ACC112 (cell line): Measurements from ENCODE around the gene RTL10.

Experiments used
- H2AFZ ChIP-seq: fragments of 200-600 bp; sonication (generic); one replicate; pipeline ENCODE4 v1.6.0; 2017; ENCODE audit warnings: antibody characterized with exemption, low read length; ENCODE audit not compliant: unreplicated experiment
- H3K27ac ChIP-seq: fragments of 200-600 bp; sonication (generic); 2 replicates; pipeline ENCODE4 v1.5.1; 2014; ENCODE audit warnings: low read depth, mild to moderate bottlenecking, antibody characterized with exemption, low read length, moderate library complexity
- H3K27me3 ChIP-seq: fragments of 200-600 bp; sonication (generic); 2 replicates; pipeline ENCODE4 v1.6.1; 2014; ENCODE audit warnings: mild to moderate bottlenecking, antibody characterized with exemption, low read length, moderate library complexity, mixed read lengths; ENCODE audit not compliant: insufficient read depth
- H3K36me3 ChIP-seq: fragments of 200-600 bp; sonication (generic); 2 replicates; pipeline ENCODE4 v1.6.1; 2016; ENCODE audit warnings: mild to moderate bottlenecking, antibody characterized with exemption, low read length, moderate library complexity, mixed read lengths; ENCODE audit not compliant: insufficient read depth
- H3K4me1 ChIP-seq: fragments of 200-600 bp; sonication (generic); one replicate; pipeline ENCODE4 v1.6.1; 2016; ENCODE audit warnings: low read length, mixed read lengths; ENCODE audit not compliant: insufficient read depth, unreplicated experiment, control insufficient read depth
- H3K4me3 ChIP-seq: fragments of 200-600 bp; sonication (generic); 2 replicates; pipeline ENCODE4 v1.5.1; 2014; ENCODE audit warnings: mild to moderate bottlenecking, low read depth, low read length
- H3K79me2 ChIP-seq: fragments of 200-600 bp; sonication (generic); one replicate; pipeline ENCODE4 v1.6.0; 2016; ENCODE audit warnings: low read length; ENCODE audit not compliant: control insufficient read depth, unreplicated experiment, insufficient read depth

RTL10 gene

GRCh38 chr22:19854778-19855503 lies at the start of gene RTL10, which contains the start of gene GNB1L:
Gene RTL10, minus strand, starts transcription at chr22:19854874. Its CDS starts 2,613 bp downstream, at chr22:19852261.
Gene GNB1L, minus strand, starts transcription at chr22:19854874. Its CDS starts 33,519 bp downstream, at chr22:19821355.
- H3K27me3 ChIP-seq: no peaks in the 10 kb centered on the region
- H2AFZ ChIP-seq: peak within 1 kb of the TSS; percentile 53
- H3K4me3 ChIP-seq: peak within 1 kb of the TSS; percentile 94
- H3K4me1 ChIP-seq: peaks cover 6% of the 10 kb centered on the region
- peaks cover 5% of the 10 kb centered on the region; the same call in 1 of the 2 replicates for H3K36me3 ChIP-seq
- H3K27ac ChIP-seq: peak within 1 kb of the TSS; percentile 87
- H3K79me2 ChIP-seq: peaks cover 52% of the 10 kb centered on the region

DNA sequence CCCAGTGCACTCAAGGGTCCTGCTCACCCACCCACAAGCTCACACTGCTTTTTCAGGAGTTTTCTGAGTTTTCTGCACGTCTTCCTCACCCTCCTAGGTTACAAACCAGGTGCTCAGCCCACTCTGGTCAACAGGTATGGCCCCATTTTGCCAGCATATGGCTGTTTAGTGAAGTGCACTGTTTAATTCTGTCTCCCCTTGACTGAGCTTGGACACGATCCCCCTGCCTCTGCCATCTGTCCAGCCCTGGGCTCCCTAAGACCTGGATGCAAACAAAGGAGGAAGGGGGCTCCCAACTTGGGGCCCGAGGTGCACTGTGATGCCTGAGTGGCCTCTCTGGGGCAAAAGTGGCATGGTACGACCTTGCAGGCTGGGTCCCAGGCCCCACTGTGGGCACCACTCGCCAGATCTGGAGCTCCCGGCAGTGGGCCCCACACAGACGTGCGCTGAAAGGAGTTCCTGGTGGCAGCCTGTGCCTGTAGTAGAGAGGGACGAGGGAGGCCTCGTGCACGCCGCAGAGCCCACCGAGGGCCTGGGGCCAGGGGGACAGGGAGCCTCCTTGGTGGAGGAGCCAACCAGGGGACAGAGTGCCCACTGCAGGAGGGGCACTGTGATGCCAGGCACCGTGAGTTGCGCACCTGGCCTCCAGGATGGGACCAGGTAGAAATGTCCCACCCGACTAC lies 49.6 kb upstream of the RTL10 start:
- Histone ChIP-seq H2AFZ (no peak overlapping the region), H3K36me3 (no peaks in the 10 kb centered on the region), H3K4me3 (no peak overlapping the region), H3K27ac (no peak overlapping the region), H3K79me2 (no peaks in the 10 kb centered on the region), H3K27me3 (no peaks in the 10 kb centered on the region), H3K4me1 (no peaks in the 10 kb centered on the region)

DNA sequence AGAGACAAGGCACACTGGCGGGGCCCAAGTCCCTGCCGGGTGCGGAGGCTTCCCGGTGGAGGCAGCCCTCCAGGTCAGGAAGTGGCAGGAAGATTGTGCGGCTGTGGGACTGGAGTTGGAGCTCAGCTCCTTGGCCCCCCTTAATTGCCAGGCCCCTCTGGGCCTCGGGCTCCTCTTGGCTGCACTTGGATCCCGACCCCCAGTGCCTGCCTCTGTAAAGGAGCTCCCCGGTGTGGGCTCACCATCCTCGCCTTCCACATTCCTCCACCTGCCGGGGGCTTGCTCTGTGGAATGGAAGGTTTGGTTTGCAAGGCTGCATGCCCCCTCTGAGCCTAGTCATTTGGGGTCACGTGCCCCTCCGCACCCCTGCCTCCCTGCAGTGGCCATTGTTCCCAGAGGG lies 48.8 kb upstream of the RTL10 start:
- Histone ChIP-seq H3K27ac (no peak overlapping the region), H2AFZ (no peak overlapping the region), H3K4me1 (no peaks in the 10 kb centered on the region), H3K36me3 (no peaks in the 10 kb centered on the region), H3K79me2 (no peaks in the 10 kb centered on the region), H3K4me3 (no peak overlapping the region), H3K27me3 (no peaks in the 10 kb centered on the region)

- Histone ChIP-seq H3K36me3 (no peaks in the 10 kb centered on the region), H2AFZ (no peak overlapping the region), H3K27ac (no peak overlapping the region), H3K27me3 (no peaks in the 10 kb centered on the region), H3K4me3 (no peak overlapping the region), H3K4me1 (no peaks in the 10 kb centered on the region), H3K79me2 (no peaks in the 10 kb centered on the region)
Observed at GRCh38 chr22:19903031-19903430, 48.4 kb upstream of the RTL10 start.

DNA sequence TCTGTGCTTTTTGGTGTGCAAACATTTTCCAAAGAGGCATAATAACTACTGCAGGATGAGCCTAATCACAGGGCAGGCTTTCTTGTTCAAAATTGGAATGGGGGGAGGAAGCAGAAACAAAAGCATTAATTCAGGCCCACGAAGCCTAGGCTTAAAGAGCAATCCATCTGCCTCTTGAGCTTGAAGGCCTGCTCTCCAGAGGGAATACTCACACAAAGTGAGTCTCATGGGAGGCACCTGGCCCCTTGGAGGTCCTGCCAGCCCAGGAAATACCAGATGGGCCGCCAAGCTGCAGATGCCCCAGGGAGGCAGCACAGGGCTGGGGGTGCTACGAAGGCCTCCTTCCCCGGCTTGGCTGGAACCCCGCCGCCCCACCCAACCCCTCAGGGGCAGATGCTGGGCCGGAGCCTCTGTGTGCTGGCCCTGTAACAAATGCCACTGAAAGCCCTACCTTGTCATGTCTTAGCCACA lies 47.6 kb upstream of the RTL10 start:
- no peak overlapping the region for H3K4me3 ChIP-seq
- no peaks in the 10 kb centered on the region for H3K79me2 ChIP-seq
- no peaks in the 10 kb centered on the region for H3K4me1 ChIP-seq
- no peak overlapping the region for H3K27ac ChIP-seq
- H3K27me3 ChIP-seq: no peaks in the 10 kb centered on the region
- H2AFZ ChIP-seq: no peak overlapping the region
- H3K36me3 ChIP-seq: no peaks in the 10 kb centered on the region

GRCh38 chr22:19901577-19902244 lies 47.0 kb upstream of the RTL10 start:
- H3K4me1 ChIP-seq: no peaks in the 10 kb centered on the region
- no peaks in the 10 kb centered on the region for H3K36me3 ChIP-seq
- no peak overlapping the region for H2AFZ ChIP-seq
- no peak overlapping the region for H3K4me3 ChIP-seq
- H3K79me2 ChIP-seq: no peaks in the 10 kb centered on the region
- H3K27me3 ChIP-seq: no peaks in the 10 kb centered on the region
- H3K27ac ChIP-seq: no peak overlapping the region

DNA sequence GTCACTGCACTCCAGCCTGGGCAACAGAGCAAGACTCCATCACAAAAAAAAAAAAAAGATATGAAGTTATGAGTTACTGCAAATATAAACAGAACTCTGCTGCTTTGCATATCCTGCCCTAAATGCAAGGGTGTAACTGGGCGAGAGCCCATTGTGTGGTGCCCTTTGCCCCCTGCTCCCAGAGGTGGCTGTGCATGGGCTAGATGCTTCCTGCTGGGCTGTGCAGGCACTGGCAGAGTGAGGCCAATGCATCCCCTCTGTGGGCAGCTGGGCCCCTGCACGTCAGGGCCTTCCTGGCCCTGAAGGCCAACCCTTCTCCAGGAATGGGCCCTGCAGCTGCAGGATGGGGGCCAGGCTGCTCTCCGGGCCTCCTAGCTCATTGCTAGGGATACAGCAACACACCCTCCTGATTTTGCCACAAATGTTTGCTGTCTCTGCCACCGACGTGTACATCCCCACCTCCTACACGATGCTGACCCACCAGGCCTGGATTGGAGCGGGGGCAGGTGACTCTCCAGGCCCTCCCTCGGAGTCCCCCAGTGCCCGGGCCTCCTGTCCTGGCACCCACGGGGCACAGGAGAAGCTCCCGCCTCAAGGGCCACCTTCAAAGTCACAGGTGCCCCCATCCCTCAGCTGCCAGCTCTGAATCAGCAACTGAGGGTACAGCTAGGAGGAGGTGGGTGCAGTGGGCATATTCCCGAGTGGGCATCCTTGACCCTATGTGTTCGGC lies 46.2 kb upstream of the RTL10 start:
- no peak overlapping the region for H2AFZ ChIP-seq
- H3K79me2 ChIP-seq: no peaks in the 10 kb centered on the region
- H3K36me3 ChIP-seq: no peaks in the 10 kb centered on the region
- H3K27me3 ChIP-seq: no peaks in the 10 kb centered on the region
- no peaks in the 10 kb centered on the region for H3K4me1 ChIP-seq
- no peak overlapping the region for H3K4me3 ChIP-seq
- no peak overlapping the region for H3K27ac ChIP-seq

GRCh38 chr22:19898831-19899567 lies 44.3 kb upstream of the RTL10 start:
- Histone ChIP-seq H3K4me1 (no peaks in the 10 kb centered on the region), H3K27me3 (no peaks in the 10 kb centered on the region), H3K27ac (no peak overlapping the region), H3K4me3 (no peak overlapping the region), H2AFZ (no peak overlapping the region), H3K36me3 (no peaks in the 10 kb centered on the region), H3K79me2 (no peaks in the 10 kb centered on the region)

DNA sequence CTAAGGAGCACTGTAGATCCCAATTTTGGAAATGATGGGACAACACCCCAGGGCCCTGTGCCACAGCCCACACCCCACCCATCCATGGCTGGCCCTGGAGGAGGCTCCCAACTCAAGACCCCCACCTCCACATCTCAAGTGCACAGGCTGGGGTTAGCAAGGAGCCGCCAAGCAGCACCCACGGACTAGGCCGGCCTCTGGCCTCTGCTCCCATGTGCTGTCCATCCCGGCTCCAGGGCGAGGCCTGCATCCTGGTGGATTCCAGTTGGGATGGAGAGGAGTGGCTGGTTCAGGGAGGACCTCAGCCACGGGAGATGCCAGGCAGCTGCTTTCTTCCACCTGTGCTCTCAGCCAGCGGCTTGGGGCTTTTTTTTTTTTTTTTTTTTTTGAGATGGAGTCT lies 43.5 kb upstream of the RTL10 start:
- H3K27ac ChIP-seq: no peak overlapping the region
- H2AFZ ChIP-seq: no peak overlapping the region
- H3K4me1 ChIP-seq: no peaks in the 10 kb centered on the region
- H3K4me3 ChIP-seq: no peak overlapping the region
- H3K79me2 ChIP-seq: no peaks in the 10 kb centered on the region
- no peaks in the 10 kb centered on the region for H3K27me3 ChIP-seq
- H3K36me3 ChIP-seq: no peaks in the 10 kb centered on the region

GRCh38 chr22:19897726-19898125 lies 43.1 kb upstream of the RTL10 start:
- Histone ChIP-seq H3K27me3 (no peaks in the 10 kb centered on the region), H3K4me3 (no peak overlapping the region), H3K27ac (no peak overlapping the region), H3K79me2 (no peaks in the 10 kb centered on the region), H3K4me1 (peaks cover 4% of the 10 kb centered on the region), H3K36me3 (no peaks in the 10 kb centered on the region), H2AFZ (no peak overlapping the region)
